Activated CD8-positive, alpha-beta memory T cell treated with anti-CD3 and anti-CD28 coated beads, Interleukin-2, amount 50 U/mL, for 48 hours (primary cell): ENCODE measurements around the gene RAP1A.
A peak's percentile ranks its signal among the peaks of the same experiment; 100 is the strongest.
"Not testable (repeated sequence)": the region's sequence is repeated elsewhere in the genome, so short reads cannot be mapped to it uniquely, and the experiment has no call there.

Experiments used
- DNase-seq: peaks from one replicate; pipeline ENCODE4 v3.0.0-alpha.2; 2020

Gene RAP1A

DNA sequence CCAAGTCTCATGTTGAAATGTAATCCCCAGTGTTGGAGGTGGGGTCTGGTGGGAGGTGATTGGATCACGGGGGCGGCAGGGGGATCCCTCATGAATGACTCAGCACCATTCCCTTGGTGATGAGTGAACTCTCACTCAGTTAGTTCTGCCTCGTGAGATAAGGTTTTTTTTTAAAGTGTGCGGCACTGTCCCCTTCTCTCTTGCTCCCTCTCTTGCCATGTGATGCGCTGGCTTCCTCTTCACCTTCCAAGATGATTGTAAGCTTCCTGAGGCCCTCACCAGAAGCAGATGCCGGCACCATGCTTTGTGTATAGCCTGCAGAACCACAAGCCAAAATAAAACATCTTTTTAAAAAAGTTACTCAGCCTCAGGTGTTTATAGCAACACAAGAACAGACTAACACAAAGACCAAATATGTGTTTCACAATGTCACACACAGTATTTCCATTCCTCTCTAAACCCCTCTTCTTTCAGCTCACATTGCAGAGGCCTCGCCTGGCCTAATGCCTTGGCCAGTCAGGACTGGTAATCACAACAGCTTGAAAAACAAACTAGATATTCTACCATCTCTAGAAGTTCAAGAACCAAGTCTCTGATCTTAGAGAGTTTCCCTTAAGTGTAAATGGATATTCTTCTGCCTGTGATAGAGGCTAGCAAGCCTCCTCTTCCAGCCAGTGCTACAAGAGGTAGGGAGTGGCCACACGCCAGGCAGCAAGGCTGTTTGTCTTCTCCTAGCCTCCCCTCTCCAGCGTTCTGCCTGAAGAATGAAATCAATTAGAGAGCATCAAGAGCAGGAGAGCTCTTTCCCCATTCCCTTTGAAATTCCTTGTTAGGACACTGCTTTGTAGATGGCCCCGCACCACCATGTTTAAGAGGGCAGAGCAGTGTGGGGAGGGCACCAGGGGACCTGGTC lies 19.6 kb upstream of the RAP1A start:
- no peak for DNase-seq

DNA sequence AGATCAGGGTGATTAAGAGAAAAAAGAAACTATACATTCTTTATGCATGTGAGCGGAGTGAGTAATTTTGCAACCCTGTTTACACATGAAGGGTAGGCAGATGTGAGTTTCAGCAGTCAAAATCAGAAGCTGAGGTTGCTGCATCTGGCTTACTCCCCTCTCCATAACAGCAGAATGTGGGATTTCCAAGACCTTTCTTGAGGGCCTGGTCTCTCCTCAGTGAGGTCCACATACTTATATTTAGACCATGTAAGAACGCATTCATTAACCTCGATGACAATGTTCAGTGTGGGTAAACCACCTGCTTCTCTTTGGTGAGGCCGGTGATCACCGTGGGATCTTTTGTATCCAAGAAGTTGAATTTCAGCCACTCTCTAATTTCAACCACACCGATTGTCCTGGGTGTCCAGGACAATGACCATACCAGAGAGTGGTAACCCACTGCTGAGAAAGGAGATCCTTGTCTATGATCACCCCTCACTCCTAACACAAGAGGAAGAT lies 18.7 kb upstream of the RAP1A start:
- no peak for DNase-seq

DNA sequence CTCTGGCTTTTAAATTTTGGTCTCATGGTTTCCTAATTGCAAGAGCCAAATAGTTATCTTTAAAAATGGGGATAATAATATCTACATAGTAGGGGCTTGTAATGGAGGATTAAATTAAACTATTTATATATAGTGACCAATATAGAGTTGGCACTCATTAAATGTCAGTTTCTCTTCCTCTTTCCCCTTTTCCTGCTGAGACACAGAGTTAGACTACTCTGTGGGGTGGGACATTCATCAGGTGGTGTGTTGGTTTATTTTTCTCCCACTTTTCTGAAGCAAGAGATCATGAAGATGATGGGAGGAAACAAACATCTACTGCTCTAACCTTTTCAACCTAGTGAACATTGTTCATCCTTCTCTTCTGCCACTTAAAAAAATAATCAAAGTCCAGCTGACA lies 17.3 kb upstream of the RAP1A start:
- no peak for DNase-seq

DNA sequence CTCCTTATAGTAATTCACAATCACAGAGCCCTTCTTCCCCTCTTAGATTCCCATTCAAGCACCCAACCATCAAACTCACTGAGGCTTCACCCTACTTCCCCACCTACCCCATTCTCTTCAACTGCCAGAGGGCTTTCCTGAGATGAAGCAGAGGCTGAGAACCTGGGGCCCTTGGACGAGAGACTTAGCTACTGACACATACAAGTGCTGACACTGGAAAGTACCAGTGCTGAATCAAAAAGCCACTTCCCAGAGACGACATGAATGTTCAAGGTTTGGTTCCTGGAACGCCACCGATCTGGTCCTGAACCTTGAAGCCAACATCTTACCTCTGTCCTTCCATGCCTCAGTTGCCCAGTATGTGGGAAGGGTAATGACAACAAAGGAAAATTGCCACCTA lies 16.6 kb upstream of the RAP1A start:
- DNase-seq = peak; percentile 70

DNA sequence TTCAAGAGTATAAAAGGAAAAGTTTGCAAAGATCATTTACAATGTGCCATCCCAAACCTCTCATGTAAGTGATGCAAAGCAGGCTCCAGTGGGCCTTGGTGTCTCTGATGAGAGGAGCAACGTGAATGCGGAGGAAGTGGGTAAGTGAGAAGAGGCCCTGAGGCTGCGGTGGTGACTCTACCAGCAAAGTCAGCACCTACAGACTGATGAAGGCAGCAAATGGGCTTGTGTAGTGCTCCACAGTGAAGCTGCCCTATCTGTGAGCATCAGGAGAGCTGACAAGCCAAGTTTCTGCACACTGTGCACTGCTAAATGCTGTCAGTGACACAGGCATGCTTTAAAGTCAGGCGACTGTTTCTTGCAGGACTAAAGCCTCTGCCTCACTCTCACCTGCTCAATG lies 15.6 kb upstream of the RAP1A start:
- DNase-seq = peak; percentile 83

DNA sequence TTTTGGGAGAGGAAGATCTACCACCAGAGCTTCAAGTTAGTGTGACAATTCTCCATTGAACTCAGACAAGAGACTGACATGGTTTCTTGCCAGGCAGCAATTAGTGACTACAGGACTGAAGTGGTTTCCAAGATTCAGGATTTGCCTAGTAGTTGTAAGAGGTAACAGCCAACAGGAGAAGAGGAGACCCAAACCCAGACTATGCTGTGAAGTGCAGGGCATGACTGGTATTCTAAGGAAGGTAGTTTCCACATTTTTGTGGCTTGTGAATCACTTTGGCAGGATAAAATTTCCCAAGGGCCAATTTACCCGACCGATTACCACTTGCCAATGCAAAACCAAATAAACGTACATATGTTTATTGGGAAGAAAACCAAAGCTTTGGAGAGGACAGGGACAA lies 14.7 kb upstream of the RAP1A start:
- DNase-seq = no peak

DNA sequence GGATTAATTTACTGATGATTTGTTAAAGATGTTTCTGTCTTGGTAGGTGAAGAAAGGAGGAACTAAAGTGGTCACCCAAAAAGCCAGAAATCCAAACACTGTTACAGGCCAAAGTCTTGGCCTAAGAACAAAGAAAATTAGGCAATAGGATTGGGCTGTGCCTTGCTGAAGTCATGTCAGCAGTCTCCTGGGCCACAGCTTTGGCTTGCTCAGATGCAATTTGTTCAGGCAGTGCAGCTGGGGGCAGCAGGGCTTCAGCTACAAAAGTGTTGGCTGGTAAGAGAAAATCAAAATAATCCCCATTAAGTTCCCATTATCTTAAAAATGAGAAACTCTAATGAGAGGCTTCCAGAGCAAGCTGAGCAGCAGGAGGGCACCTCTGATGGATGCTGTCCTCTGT lies 14.0 kb upstream of the RAP1A start:
- DNase-seq = no peak

DNA sequence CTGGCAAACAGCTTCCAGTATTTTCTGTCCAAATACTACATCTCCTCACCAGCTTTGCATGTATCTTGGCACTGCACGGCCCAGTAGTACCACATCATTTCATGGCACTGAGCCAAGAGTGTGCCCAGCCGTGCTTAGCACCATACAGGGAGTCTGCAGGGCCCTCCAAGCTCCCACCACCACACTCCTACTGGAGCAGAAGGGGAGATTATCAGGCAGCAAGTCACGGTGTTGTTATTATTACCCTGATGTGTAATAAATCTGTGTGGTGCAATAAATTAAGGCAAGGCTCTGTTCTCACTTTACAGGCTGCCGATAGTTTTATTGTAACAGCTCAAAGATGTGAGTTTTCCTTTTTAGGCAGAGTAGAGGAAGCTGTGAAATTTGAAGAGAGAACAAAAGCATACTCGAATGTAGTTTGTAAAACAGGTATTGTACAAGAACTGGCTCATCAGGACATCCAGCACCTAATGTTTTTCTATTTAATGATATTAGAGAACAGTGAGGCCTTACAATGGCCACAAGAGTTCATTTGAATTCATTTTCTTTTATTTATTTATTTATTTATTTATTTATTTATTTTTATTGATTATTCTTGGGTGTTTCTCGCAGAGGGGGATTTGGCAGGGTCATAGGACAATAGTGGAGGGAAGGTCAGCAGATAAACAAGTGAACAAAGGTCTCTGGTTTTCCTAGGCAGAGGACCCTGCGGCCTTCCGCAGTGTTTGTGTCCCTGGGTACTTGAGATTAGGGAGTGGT lies 13.0 kb upstream of the RAP1A start:
- DNase-seq = not testable (repeated sequence)

DNA sequence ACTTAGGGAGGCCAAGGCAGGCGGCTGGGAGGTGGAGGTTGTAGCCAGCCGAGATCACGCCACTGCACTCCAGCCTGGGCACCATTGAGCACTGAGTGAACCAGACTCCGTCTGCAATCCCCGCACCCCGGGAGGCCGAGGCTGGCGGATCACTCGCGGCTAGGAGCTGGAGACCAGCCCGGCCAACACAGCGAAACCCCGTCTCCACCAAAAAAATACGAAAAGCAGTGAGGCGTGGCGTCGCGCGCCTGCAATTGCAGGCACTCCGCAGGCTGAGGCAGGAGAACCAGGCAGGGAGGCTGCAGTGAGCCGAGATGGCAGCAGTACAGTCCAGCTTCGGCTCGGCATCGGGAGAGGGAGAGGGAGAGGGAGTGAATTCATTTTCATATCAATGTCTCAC lies 11.1 kb upstream of the RAP1A start:
- not testable (repeated sequence) for DNase-seq

DNA sequence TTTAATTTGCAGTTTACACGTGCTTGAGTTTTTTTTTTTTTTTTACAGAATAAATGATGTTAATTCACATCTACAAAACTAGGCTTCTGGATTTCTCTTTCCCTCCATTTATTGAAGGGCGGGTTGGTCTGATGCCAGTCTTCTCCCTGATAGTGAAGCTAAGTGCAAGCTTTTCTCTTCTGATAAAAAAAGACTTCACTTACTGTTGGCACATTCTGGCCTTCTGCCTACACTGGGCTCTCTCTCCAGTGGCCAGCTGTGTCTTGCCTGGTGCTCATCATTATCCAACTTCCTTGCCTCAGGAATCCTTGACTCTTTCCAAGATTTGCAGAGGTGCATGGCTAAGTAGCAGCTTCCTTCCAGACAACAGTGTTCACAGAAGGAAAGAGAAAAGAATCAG lies 7.6 kb upstream of the RAP1A start:
- no peak for DNase-seq

DNA sequence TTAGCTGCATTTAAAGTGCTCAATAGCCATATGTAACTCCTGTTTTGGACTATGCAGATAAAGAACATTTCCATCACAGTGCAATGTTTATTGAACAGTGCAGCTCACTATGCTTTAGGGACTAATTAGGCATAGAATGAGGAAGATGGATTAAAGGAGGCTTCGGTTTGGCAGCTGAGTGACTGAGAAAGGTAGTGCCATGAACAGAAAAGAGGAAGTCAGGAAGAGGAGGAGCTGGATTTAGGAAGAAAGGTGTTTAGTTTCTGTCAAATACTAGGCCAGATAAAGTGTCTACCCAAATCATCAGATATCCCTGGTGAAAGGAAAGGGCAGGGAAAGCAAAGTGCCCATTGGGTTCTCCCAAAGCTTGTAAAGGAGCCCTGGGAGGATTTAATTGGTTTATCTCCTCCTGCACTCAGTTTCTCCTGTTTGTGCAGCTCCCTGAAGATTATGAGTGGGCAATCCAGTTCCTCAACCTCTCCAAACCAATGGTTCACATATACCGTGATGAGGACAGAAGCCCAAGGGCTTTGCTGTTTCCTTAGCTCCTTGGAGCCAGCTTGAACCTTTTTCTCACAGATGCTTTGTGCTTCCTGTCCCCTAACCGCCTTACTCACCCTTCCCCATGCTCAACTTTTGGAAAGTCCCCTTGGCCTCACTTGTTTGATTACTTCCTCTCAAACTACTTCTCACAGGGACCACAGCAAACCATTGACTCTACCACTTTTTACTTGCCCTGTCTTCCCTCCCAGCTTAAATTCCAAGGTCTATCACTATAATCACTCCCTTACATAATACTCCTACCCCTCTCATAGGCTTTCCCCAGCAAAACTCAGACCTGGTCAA lies 3.5 kb upstream of the RAP1A start:
- DNase-seq = no peak

DNA sequence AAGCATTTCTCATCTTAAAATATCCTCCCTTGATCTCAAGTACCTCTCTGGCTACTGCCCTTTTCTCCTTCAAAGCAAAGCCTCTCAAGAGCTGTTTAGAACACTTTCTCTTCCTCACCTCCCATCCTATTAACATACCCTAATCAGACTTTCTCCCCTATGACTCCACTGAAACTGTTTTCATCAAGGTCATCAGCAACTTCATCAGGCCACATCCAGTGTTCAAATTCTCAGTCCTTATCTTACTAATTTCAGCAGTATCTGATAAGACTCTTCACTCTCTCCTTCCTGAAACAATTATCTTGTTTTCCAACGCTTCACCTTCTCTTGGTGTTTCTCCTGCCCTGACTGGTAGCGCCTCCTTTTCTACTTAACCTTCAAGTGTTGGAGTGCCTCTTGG lies 1.5 kb upstream of the RAP1A start:
- DNase-seq = no peak

DNA sequence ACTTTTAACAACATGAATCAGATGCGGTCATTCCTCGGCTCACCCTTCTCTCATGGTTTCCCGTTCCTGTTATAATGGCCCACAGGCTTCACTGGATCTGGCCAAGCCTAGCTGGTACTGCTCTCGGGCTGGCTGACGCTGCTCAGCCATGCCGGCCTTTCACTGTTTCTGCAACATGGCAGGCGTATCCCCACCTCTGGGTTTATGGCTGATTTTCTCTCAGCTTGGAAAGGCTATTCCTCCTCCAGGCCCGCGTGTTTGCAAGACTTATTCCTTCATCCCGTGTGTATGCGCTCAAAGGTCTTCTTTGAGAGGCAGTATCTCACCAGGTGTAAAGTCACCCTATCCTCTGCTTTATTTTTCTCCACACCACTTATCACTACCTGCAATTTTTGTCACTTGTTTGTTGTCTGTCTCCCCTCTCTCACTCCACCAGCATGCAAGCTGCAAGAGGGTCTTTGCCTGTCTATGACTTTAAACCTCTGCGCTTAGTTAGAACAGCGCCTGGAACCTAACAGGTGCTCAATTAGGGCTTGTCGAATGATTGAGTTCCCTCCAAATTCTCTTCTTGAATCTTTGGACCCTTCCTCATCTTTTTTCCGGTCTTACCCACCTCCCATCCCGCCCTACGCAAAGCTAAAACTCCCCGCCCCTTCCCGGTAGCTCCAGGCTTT lies 491 bp upstream of the RAP1A start:
- no peak for DNase-seq

DNA sequence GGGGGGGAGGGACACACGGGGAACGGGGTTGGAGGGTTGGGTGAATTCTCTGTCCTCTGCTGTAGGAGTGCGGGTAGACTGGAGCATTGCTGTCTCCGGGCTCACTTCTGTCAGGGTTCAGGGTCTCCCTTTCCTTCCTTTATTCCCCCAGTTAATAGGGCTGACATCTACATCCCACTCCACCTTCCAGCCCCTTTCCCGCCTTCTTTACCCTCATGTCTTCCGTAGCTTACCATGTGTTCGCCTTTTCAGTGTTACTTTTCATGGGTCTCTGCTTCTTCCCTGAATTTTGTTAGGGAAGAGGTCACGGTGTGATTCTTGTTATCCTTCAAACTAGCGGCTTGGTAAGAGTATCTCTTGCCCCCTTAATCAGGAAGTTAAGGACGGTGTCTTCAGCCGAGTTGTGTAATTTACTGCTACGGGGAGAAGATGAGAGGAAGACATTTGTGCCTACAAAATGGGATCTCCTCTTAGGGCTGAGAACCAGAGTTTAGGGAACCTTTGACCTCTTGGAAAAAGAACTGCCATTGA lies 917 bp downstream of the RAP1A start:
- DNase-seq = no peak

DNA sequence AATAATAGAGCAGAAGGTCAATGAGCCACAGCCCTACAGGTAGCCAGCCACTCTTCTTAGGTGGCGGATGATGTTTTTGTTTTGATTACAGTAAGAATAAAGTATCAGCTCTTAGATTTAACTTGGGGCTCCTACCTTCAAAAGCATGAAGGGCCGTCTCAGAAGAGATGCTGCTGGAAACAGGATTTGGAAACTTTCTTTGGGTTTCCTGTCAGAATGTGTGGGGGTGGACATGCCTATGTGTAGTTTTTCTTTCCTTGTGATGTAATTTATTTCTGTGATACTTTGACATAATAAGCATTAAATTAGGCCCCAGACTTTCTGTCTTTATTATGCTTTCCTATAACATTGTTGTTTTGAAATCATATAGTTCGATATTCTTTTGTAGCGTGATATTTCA lies 1.5 kb downstream of the RAP1A start:
- DNase-seq = no peak

DNA sequence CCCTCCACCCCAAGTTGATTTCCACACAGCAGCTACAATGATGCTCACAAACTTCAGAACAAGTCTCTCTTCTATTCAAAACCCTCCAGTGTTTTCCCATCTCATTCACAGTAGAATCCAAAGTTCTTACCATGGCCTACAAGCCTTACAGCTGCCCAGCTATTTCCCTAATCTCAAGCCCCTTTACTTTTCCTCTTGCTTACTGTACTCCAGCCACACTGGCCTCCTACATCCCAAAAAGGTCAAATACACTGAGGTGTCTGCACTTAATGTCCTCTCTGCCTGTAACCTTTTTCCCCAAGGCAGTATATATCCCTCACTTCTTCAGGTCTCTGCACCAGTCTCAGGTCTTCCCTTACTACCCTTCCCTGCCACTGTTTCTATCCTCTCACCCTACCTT lies 2.6 kb downstream of the RAP1A start:
- no peak for DNase-seq

DNA sequence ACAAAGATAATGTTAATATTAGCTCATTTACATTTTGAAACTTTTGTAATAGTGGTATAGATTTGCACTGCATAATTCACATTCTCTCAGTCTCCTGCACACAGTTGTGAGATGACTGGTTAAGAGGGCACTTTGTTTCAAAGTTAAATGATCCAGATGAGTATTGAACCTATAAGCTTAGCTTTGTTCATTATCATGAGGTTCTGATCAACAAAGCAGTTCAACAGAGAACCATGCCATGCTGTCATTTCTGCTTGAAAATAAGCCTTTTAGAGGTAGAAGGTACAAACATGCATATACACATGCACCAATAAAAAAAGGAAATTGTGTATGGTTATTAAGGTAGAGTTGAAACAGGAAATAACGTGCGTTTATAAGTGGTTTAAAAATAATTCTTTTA lies 4.8 kb downstream of the RAP1A start:
- no peak for DNase-seq

DNA sequence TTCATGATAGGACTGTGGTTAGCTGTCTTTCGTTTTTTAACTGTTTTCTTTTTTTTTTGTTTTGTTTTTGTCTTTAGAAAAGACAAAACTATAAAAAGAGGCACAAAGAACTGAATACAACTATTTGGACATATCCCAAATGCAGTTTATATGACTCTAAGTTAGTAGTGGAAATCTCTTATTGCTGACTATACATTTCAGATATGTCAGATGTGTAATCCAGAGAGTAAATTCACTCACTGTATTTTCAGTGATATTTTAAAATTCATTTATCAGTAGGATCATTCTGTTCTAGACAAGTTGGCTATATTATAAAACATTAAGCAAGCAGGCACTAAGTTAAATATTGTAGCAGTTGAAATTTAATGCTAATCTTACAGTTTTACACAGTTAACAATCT lies 5.7 kb downstream of the RAP1A start:
- DNase-seq = no peak

DNA sequence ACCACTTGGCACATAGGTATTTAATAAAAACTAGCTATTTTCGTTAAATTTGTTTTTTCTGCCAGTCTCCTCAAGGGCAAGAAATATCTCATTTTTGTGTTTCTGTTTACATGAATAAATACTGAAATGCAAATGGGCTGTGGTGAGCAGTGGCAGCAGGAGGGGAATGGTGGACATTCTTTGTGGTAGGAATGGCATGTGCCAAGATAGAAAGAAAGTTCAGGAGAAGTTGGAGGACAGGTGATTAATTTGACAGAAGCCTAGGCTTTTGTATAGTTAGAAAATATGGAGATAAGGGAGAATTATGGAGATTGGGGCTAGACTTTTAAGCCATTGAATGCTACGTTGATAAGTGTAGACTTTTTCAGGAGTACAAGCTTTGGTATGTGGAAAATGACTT lies 8.6 kb downstream of the RAP1A start:
- DNase-seq = no peak

DNA sequence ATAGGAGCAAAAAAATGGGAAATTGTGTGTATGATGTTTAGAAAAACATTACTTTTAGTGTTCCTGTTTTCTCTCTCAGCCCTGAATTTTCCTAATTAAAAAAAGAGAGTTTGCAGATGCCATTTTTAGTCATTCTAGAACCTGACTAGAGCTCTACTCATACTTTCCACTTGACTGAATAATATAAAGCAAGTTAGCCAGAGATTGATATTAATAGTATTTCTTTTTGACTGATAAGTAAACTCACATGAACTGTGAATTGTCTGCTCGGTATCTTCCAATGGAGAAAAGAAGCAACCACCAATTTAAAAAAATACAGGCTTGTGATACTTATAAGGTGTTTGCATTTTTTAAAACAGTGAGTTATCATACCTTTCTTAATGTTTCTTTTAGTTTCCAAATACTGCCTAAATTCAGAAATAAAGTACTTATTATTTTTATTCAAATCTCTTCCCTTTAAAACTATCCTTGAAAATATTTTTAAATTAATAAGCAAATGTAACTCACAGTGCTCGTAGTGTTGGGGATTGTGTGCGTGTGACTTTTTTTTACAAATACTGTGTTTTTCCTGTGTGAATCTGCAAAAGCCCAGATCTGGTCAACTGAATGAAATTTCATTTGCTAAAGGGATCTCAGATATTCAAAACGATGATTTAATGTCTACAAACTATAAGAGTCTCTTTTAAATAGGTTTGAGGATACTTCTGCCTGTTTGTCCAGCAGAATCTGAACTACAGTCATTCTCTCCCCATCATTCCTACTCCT lies 9.8 kb downstream of the RAP1A start:
- no peak for DNase-seq

DNA sequence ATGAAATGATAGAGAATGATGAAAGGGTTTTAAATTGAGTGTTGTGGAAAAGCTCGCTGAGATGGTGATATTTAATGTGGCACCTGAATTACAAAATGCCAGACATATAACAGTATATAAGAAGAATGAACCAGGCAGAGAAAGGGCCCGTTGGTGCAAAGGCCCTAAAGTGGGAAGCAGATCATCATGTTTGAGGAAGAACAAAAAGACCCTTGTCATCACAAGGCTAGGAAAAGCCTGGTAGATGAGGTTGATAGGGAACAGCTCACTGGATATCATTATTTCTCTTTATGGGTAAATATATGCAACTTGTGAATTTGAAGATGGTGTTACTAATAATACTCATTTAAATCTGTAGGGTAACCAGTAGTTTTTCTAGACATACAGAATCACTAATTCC lies 11.0 kb downstream of the RAP1A start:
- DNase-seq = no peak

DNA sequence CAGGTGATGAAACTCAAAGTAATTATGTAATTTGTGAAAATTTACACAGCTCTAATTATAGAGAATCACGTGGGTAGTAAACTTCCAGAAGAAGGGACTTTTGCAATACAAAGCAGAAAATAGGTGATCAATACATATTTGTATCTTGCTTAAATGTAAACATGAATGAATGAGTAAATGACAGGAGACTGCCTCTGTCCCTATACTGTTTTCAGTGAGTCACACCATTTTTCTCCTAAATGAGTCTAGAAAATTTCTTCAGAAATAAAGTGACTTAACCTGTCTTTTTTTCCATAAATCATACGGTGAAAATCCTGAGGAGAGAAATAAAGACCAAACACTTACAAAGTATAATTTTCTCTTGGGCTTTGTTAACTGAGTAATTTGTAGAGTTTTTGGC lies 11.9 kb downstream of the RAP1A start:
- no peak for DNase-seq
